ENCODE data around the gene CREB5. TPM values are rescaled to one million over a fixed set of nuclear protein-coding genes. Genes with fewer than 3 reads are reported as not detected.

The CREB5 gene
- total and polyA plus RNA-seq, 2 donors from 2014 or later, result 3.4 to 27.2 TPM

DNA sequence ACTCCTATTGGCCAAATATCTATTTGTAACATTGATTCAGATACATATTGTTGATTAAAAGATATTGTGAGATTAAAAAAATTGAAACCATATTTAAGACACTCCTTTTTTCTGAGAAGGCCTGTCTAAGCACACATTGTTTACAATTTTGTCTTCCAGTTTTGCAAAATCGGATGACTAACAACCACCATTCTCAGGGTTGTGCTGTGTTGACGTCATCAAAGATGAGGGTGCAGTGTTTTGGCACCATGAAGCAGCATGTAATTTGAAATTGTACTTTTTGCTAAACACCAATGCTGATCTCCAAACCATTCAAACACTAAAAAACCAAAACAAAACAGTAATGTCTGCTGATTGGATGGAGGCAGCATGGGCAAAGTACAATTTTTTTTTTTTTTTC lies 7.4 kb downstream of the CREB5 start:
- no peak for FAIRE-seq
- intact Hi-C loops (cut with DNase I), result no loop called here
- TF ChIP-seq, protein P1, sequence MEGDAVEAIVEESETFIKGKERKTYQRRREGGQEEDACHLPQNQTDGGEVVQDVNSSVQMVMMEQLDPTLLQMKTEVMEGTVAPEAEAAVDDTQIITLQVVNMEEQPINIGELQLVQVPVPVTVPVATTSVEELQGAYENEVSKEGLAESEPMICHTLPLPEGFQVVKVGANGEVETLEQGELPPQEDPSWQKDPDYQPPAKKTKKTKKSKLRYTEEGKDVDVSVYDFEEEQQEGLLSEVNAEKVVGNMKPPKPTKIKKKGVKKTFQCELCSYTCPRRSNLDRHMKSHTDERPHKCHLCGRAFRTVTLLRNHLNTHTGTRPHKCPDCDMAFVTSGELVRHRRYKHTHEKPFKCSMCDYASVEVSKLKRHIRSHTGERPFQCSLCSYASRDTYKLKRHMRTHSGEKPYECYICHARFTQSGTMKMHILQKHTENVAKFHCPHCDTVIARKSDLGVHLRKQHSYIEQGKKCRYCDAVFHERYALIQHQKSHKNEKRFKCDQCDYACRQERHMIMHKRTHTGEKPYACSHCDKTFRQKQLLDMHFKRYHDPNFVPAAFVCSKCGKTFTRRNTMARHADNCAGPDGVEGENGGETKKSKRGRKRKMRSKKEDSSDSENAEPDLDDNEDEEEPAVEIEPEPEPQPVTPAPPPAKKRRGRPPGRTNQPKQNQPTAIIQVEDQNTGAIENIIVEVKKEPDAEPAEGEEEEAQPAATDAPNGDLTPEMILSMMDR (IDR thresholded peaks at IDR 0.05; ENCODE audit: borderline replicate concordance, extremely low read depth, insufficient read depth), result no peak

DNA sequence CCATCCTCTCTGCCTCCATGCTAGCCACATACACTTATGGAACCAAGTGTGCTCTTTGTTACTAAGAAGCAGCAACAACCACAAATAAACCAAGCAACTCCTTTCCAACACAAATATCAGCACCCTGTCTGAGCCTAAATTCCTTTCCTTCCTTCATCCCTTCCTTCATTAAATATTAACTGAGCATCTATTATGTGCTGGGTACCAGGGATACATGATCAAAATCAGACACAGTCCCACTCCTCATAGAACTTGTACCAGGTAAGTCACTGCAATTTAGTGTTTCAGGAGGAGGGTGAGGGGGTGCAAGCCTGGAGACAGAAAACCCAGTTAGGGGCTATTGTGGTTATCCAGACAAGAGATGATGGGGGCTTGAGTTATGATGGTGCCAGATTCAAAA lies 10.8 kb downstream of the CREB5 start:
- no peak for FAIRE-seq

More for the DNA sequence above, 7.4 kb downstream of the CREB5 start:
- Histone ChIP-seq H3K4me1 (ENCODE audit: control insufficient read depth in 2 of 3, insufficient read depth in 2 of 3, low read depth in 1 of 3, low read length in 3 of 3) (no peaks in the 10 kb centered on the region), H3K27me3 (ENCODE audit: control insufficient read depth, insufficient read depth, low read length) (no peaks in the 10 kb centered on the region), H3K27ac (ENCODE audit: low read depth in 2 of 2, low read length in 2 of 2) (no peak overlapping the region), H3K36me3 (ENCODE audit: control insufficient read depth in 2 of 3, insufficient read depth in 3 of 3, low read length in 3 of 3) (no peaks in the 10 kb centered on the region), H3K9ac (ENCODE audit: low read length in 3 of 3) (no peak overlapping the region), H3K4me3 (ENCODE audit: low read length in 3 of 3) (no peak overlapping the region), H3K9me3 (ENCODE audit: control insufficient read depth in 2 of 3, insufficient read depth in 1 of 3, low read length in 3 of 3) (no peaks in the 10 kb centered on the region)
- DNase-seq, result no peak

DNA sequence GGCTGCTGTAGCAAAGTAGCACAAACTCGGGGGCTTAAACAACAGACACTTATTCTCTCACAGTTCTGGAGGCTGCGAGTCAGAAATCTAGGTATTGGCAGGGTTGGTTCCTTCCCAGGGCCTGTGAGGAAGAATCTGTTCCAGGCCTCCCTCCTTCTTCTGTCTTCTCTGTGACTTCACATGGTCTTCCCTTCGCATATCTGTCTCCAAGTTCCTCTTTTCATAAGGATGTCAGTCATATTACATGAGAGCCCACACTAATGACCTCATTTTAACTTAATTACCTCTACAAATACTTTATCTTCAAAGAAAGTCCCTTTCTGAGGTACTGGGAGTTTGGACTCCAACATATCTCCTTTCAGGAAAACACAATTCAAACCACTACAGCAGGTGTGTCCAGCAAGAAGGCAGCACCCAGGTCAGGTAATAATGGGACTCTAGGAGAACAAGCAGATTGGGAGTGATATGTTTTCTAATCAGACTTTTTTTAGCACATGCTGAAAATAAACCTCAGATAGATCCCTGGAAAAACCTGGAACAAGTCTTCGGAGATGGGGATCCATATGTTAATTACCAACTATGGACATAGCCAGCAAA lies 11.7 kb downstream of the CREB5 start:
- Histone ChIP-seq H3K36me3 (ENCODE audit: control insufficient read depth in 2 of 3, insufficient read depth in 3 of 3, low read length in 3 of 3) (no peaks in the 10 kb centered on the region), H3K9me3 (ENCODE audit: control insufficient read depth in 2 of 3, insufficient read depth in 1 of 3, low read length in 3 of 3) (no peaks in the 10 kb centered on the region), H3K9ac (ENCODE audit: low read length in 3 of 3) (no peak overlapping the region), H3K4me1 (ENCODE audit: control insufficient read depth in 2 of 3, insufficient read depth in 2 of 3, low read depth in 1 of 3, low read length in 3 of 3) (no peaks in the 10 kb centered on the region), H3K27me3 (ENCODE audit: control insufficient read depth, insufficient read depth, low read length) (no peaks in the 10 kb centered on the region), H3K4me3 (ENCODE audit: low read length in 3 of 3) (no peak overlapping the region), H3K27ac (ENCODE audit: low read depth in 2 of 2, low read length in 2 of 2) (no peak overlapping the region)
- intact Hi-C loops (cut with DNase I), result no loop called here
- TF ChIP-seq, protein P1 (IDR thresholded peaks at IDR 0.05; ENCODE audit: borderline replicate concordance, extremely low read depth, insufficient read depth), result no peak
- no peak for DNase-seq
- no peak for FAIRE-seq

More for the DNA sequence above, 10.8 kb downstream of the CREB5 start:
- no peak for DNase-seq
- TF ChIP-seq, protein P1 (IDR thresholded peaks at IDR 0.05; ENCODE audit: borderline replicate concordance, extremely low read depth, insufficient read depth), result no peak
- no peaks in the 10 kb centered on the region for H3K27me3 ChIP-seq (ENCODE audit: control insufficient read depth, insufficient read depth, low read length)
- H3K9ac ChIP-seq (ENCODE audit: low read length in 3 of 3), result no peak overlapping the region
- no peaks in the 10 kb centered on the region for H3K4me1 ChIP-seq (ENCODE audit: control insufficient read depth in 2 of 3, insufficient read depth in 2 of 3, low read depth in 1 of 3, low read length in 3 of 3)
- no peak overlapping the region for H3K4me3 ChIP-seq (ENCODE audit: low read length in 3 of 3)
- intact Hi-C loops (cut with DNase I), result no loop called here
- no peaks in the 10 kb centered on the region for H3K36me3 ChIP-seq (ENCODE audit: control insufficient read depth in 2 of 3, insufficient read depth in 3 of 3, low read length in 3 of 3)
- no peaks in the 10 kb centered on the region for H3K9me3 ChIP-seq (ENCODE audit: control insufficient read depth in 2 of 3, insufficient read depth in 1 of 3, low read length in 3 of 3)
- H3K27ac ChIP-seq (ENCODE audit: low read depth in 2 of 2, low read length in 2 of 2), result no peak overlapping the region

DNA sequence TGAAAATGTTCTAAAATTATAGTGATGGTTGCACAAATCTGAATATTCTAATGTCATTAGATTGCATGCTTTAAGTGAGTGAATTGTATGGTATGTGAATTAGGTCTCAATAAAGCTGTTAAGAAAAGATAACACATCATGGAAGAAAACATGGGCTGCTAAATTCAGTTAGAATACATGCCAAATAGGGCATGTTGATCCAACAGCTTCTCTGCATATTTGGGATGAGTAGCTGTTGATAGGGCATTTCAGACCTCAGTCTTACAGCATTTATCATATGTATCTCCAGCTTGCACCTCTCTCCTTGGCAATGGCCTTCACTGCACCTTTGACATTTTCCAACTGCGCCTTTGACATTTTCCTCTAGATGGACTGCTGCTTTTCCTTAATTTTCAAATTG lies 13.2 kb downstream of the CREB5 start:
- H3K9me3 ChIP-seq (ENCODE audit: control insufficient read depth in 2 of 3, insufficient read depth in 1 of 3, low read length in 3 of 3), result no peaks in the 10 kb centered on the region
- no peak overlapping the region for H3K4me3 ChIP-seq (ENCODE audit: low read length in 3 of 3)
- H3K4me1 ChIP-seq (ENCODE audit: control insufficient read depth in 2 of 3, insufficient read depth in 2 of 3, low read depth in 1 of 3, low read length in 3 of 3), result no peaks in the 10 kb centered on the region
- no peaks in the 10 kb centered on the region for H3K27me3 ChIP-seq (ENCODE audit: control insufficient read depth, insufficient read depth, low read length)
- no peak overlapping the region for H3K9ac ChIP-seq (ENCODE audit: low read length in 3 of 3)
- FAIRE-seq (no peak), DNase-seq (no peak)
- TF ChIP-seq, protein P1 (IDR thresholded peaks at IDR 0.05; ENCODE audit: borderline replicate concordance, extremely low read depth, insufficient read depth), result no peak
- H3K36me3 ChIP-seq (ENCODE audit: control insufficient read depth in 2 of 3, insufficient read depth in 3 of 3, low read length in 3 of 3), result no peaks in the 10 kb centered on the region
- no peak overlapping the region for H3K27ac ChIP-seq (ENCODE audit: low read depth in 2 of 2, low read length in 2 of 2)
- intact Hi-C loops (cut with DNase I), result no loop called here
